SH-SY5Y (cell line): ENCODE results near the gene DOK3.

ENCODE experiments used
- GATA2 ChIP-seq: IDR thresholded peaks from 2 replicates; pipeline ENCODE4 v1.6.1; 2011; ENCODE audit warnings: mild to moderate bottlenecking, low read depth, low read length
- GATA3 ChIP-seq: IDR thresholded peaks from 2 replicates; pipeline ENCODE4 v1.6.1; 2011; ENCODE audit warnings: low read depth, mild to moderate bottlenecking, low read length, moderate library complexity

GRCh38 chr5:177503351-177504085 is 6.1 kb downstream of the DOK3 start:
- TF ChIP-seq GATA3 (no peak), GATA2 (no peak)
